GM18873 (cell line): ENCODE data around the gene TBL1XR1.

Source experiments
- ATAC-seq: cut with Tn5 transposase; IDR thresholded peaks from one replicate; pipeline ENCODE4 v1.9.1; 2021; ENCODE audit warnings: mild to moderate bottlenecking, moderate library complexity, moderate number of reproducible peaks; ENCODE audit not compliant: unreplicated experiment, low FRiP score

The TBL1XR1 gene

GRCh38 chr3:176977331-176977730 is 220.0 kb downstream of the TBL1XR1 start:
- no peak for ATAC-seq

DNA sequence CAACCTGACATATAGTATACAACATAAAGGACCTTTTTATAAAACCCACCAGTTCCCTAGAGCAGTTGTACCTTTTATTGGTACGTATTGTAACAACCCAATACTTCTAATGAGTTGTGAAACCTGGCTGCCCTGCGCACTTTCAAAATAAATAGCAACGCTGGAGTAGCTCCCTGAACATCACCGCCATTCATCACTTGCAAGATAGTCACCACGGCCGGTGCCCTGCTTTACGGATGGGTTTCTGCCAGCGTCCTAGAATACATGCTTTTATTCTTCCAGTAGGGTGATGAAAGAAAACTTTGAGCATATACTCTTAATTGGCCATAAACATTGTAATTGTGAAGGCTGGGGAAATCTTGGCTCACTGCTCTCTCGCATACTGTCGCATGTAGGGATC is 220.7 kb downstream of the TBL1XR1 start:
- ATAC-seq: no peak

GRCh38 chr3:176974279-176974678 is 223.0 kb downstream of the TBL1XR1 start:
- no peak for ATAC-seq

DNA sequence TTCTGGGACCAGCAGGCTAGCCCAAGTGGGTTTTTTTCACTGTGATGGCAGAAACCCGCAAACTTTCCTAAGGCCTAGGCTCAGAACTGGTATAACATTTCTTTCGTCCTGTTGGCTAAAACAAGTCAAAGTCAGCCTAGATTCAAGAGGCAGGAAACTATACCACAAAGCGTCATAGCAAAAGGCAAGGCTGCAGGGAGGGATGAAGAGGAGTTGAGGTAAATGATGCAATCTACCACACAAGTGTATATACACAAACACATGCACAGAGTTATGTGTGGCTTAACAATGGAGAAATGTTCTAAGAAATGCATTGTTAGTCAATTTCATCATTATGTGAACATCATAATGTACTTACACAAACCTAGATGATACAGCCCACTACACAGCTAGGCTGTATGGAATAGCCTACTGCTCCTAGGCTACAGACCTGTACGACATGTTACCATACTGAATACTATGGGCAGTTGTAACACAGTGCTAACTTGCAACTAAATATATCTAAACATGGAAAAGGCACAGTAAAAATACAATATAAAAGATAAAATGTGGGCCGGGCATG is 225.6 kb downstream of the TBL1XR1 start:
- ATAC-seq: no peak

DNA sequence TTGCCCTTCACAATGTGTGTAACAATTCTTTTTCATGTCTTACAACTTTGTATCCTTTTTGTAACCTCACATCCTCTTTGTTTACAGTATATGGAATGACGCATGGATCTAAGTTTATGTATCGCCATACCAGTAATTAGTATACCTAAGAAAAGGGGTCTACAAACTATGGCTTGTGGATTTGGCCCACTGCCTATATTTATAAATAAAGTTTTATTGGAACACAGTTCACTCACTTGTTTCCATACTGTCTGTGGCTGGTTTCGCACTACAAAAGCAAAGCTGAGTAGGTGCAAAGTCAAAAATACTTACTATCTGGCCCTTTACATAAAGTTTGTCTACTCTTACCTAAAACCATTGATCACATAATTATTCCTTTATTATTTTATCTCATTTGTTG is 226.5 kb downstream of the TBL1XR1 start:
- no peak for ATAC-seq

DNA sequence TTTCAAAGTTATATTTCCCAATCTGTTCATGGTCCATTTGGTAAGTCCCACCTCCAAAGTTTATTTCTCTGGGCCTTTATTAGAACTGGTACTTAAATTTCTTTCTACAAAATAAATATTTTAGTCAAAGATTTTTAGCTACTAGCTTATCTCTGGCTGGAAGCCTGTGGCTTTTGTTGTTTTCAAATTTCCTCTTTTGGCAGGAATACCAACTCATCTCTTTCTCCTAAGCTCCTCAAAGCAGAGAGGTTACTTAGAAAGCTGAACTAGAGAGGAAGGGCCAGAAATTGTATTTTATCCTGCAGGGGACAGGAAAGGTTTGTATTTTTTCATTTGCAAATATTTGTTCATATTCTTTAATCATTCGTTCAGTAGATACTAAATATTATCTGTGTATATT is 227.8 kb downstream of the TBL1XR1 start:
- ATAC-seq: no peak
